Natural killer cell (primary cell): Measurements from ENCODE around the gene OSM. TPM values are rescaled to one million over a fixed set of nuclear protein-coding genes. Genes with fewer than 3 reads are reported as not detected.
A peak's percentile ranks its signal among the peaks of the same experiment; 100 is the strongest.

Experiments
- ATAC-seq, 3 donors: fragments of 150-1000 bp in 2 of 3; fragments of 200-7000 bp in 1 of 3; cut with Tn5 transposase; 1 replicate in 1 of 3; 2 replicates in 2 of 3; pipeline ENCODE4 v1.10.0; 2021; ENCODE audit warnings: mild to moderate bottlenecking in 2 of 3, moderate library complexity in 2 of 3
- DNase-seq, 2 donors: peaks; one replicate each; pipeline versions ENCODE4 v3.0.0 to v3.0.0-alpha.2; 2013 to 2021; ENCODE audit warnings: mixed read lengths in 1 of 2
- H3K27ac ChIP-seq: one replicate; pipeline ENCODE4 v1.5.1; 2013; ENCODE audit warnings: mild to moderate bottlenecking, low read length
- H3K27me3 ChIP-seq: one replicate; pipeline ENCODE4 v1.6.1; 2013; ENCODE audit warnings: low read length; ENCODE audit not compliant: control insufficient read depth, insufficient read depth
- H3K36me3 ChIP-seq: one replicate; pipeline ENCODE4 v1.6.1; 2013; ENCODE audit warnings: low read length; ENCODE audit not compliant: control insufficient read depth, insufficient read depth
- H3K4me1 ChIP-seq: one replicate; pipeline ENCODE4 v1.6.1; 2013; ENCODE audit warnings: low read length; ENCODE audit not compliant: control insufficient read depth, insufficient read depth
- H3K4me3 ChIP-seq: one replicate; pipeline ENCODE4 v1.5.1; 2013; ENCODE audit warnings: low read length
- H3K9me3 ChIP-seq: one replicate; pipeline ENCODE4 v1.6.1; 2013; ENCODE audit warnings: low read length; ENCODE audit not compliant: control insufficient read depth, insufficient read depth
- H3K27ac Mint-ChIP-seq, 2 donors: one replicate each; pipeline ENCODE4 v1.8.0; 2022; ENCODE audit warnings: mild to moderate bottlenecking in 2 of 2, mixed read lengths in 2 of 2, moderate library complexity in 1 of 2
- H3K27me3 Mint-ChIP-seq, 2 donors: one replicate each; pipeline ENCODE4 v1.8.0; 2022; ENCODE audit warnings: low read depth in 2 of 2, mixed read lengths in 2 of 2
- H3K36me3 Mint-ChIP-seq: one replicate; pipeline ENCODE4 v1.8.0; 2022; ENCODE audit warnings: mixed read lengths
- H3K4me1 Mint-ChIP-seq, 2 donors: one replicate each; pipeline ENCODE4 v1.8.0; 2022; ENCODE audit warnings: mixed read lengths in 2 of 2
- H3K4me3 Mint-ChIP-seq: one replicate; pipeline ENCODE4 v1.8.0; 2022; ENCODE audit warnings: mild to moderate bottlenecking, moderate library complexity, mixed read lengths
- H3K9me3 Mint-ChIP-seq, 2 donors: one replicate each; pipeline ENCODE4 v1.8.0; 2022; ENCODE audit warnings: mixed read lengths in 2 of 2
- WGBS: methylation state at CpG from one replicate; pipeline ENCODE4 v1.1.7; 2013; ENCODE audit warnings: missing lambda C conversion rate; ENCODE audit not compliant: insufficient coverage; 5-methylcytosine and 5-hydroxymethylcytosine counted together
- intact Hi-C: fragments of 100-400 bp; cut with micrococcal nuclease; formaldehyde crosslinking; loops from one replicate; pipeline ENCODE4 v1.14.2; 2022
- total RNA-seq, 4 donors: library from RNA; stranded (reverse); fragments of 120-200 nt in 1 of 4; gene quantifications; one replicate each; pipeline versions ENCODE4 v1.2.3 to v1.2.4, GENCODE V29; 2013 to 2022
- TF ChIP-seq, protein P1 (sequence below): fragments of 200-600 bp; IDR thresholded peaks from one replicate; pipeline ENCODE4 v1.8.0; 2022; ENCODE audit warnings: antibody characterized with exemption

The OSM gene
- total RNA-seq, 3 donors from 2014 or later (not counting 1 experiment from before 2014, with no cell fraction given) = 17.4 to 142 (median 18.1) TPM

DNA sequence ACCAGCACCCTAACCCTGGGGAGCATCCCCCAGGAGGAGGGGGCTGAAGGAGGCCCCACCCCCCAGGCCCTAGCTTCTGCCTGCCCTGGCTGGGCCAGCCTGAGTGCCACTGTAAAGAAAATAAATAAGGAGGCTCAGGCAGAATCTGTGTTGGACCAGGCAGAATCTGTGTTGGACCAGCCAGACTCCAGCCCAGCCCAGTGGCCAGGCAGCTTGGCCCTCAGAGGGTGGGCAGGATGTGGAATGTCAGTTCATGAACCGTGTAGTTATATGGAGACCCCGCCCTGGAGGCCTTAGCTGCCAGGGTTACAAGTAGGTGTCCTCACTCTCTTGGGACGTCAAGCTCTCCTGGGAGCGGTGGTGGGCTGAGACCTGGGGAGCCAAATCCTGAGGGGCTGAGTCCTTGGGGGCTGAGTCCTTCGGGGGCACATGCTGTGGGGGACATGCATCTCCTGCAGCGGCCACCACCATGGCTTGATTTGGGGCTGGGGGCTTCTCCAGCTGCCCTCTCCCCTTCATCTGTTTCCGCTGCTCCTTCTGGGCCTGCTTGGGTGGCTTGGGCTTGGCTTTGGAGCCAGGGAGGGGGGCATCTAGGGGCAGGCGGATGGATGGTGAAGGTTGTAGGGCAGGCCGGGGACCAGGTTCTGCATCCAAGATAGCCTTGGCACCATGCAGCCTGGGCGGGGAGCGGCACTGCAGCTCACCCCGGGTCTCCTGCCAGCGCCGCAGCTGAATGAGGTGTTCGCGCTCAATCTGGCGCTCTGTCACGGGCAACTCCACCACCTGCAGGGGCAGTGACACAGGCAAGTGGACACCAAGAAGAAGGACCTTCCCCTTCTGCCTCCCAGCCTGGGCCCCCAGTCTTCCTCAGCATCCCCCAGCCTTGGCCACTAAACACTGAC, 25.7 kb upstream of the OSM start:
- Mint-ChIP-seq H3K36me3 (no peaks in the 10 kb centered on the region), H3K4me1 (peaks cover 19 to 34% of the 10 kb centered on the region in 2 donors), H3K27ac (peak overlapping the region in 1 of 2 donors; percentile 68), H3K27me3 (no peaks in the 10 kb centered on the region), H3K4me3 (no peak overlapping the region), H3K9me3 (no peaks in the 10 kb centered on the region)
- 91% methylated on average over 18 of the region's 18 CpGs for WGBS
- Histone ChIP-seq H3K9me3 (no peaks in the 10 kb centered on the region), H3K4me1 (peaks cover 34% of the 10 kb centered on the region), H3K36me3 (peaks cover 50% of the 10 kb centered on the region), H3K27me3 (no peaks in the 10 kb centered on the region), H3K27ac (no peak overlapping the region), H3K4me3 (no peak overlapping the region)
- TF ChIP-seq, protein P1, sequence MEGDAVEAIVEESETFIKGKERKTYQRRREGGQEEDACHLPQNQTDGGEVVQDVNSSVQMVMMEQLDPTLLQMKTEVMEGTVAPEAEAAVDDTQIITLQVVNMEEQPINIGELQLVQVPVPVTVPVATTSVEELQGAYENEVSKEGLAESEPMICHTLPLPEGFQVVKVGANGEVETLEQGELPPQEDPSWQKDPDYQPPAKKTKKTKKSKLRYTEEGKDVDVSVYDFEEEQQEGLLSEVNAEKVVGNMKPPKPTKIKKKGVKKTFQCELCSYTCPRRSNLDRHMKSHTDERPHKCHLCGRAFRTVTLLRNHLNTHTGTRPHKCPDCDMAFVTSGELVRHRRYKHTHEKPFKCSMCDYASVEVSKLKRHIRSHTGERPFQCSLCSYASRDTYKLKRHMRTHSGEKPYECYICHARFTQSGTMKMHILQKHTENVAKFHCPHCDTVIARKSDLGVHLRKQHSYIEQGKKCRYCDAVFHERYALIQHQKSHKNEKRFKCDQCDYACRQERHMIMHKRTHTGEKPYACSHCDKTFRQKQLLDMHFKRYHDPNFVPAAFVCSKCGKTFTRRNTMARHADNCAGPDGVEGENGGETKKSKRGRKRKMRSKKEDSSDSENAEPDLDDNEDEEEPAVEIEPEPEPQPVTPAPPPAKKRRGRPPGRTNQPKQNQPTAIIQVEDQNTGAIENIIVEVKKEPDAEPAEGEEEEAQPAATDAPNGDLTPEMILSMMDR = no peak
- no peak for ATAC-seq
- no peak for DNase-seq
- intact Hi-C loops = no loop called here

DNA sequence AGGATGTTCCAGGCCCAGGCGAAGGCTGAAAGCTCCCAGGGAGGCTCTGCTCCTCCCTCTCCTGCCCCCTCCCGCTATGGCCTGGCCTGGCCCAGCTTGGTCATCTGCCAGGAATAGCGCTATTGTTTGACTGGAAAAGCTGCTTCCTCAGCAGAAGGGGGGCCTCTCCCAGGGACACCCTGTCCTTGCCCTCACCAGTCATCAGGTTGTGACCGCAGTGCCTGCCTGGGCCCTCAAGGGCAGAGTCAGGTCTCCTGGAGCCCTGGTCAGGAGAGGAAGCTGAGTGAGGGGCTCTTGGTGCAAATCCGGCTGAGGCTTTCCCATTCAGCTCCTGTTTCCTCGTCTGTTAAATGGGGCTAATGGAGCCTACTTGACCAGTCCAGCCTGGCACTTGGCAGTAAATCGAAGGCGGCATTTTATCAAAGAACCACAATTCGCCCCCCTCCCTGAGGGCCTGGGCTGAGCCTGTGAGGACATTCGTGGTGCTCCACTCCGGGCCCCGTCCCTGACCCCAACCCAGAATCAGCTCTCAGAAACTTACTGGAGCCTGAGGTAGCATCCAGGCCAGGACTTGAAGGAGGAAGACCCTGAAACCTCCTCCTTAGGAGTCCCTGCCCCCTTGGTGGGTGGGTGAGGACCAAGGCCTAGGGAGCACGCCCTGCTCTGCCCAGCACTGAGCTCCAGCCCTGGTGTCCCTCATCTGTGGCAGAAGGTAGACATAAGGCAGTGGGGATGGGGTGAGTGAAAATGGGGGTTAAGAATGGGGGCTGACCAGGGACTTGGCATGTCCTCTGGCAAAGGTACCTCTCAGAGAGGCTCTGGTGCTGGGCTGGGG, 24.6 kb upstream of the OSM start:
- ATAC-seq (no peak), DNase-seq (no peak)
- WGBS = 94% methylated on average over 13 of the region's 13 CpGs
- H3K36me3 Mint-ChIP-seq = no peaks in the 10 kb centered on the region
- H3K9me3 ChIP-seq = no peaks in the 10 kb centered on the region
- TF ChIP-seq, protein P1 = no peak
- H3K27me3 ChIP-seq = no peaks in the 10 kb centered on the region
- peaks cover 41% of the 10 kb centered on the region for H3K4me1 ChIP-seq
- H3K9me3 Mint-ChIP-seq = no peaks in the 10 kb centered on the region
- peaks cover 40% of the 10 kb centered on the region for H3K36me3 ChIP-seq
- H3K4me3 ChIP-seq = no peak overlapping the region
- peak overlapping the region; percentile 68 to 86 for H3K27ac Mint-ChIP-seq
- no peak overlapping the region for H3K27ac ChIP-seq
- peaks cover 19 to 39% of the 10 kb centered on the region in 2 donors for H3K4me1 Mint-ChIP-seq
- H3K27me3 Mint-ChIP-seq = no peaks in the 10 kb centered on the region
- intact Hi-C loops = no loop called here
- H3K4me3 Mint-ChIP-seq = no peak overlapping the region

DNA sequence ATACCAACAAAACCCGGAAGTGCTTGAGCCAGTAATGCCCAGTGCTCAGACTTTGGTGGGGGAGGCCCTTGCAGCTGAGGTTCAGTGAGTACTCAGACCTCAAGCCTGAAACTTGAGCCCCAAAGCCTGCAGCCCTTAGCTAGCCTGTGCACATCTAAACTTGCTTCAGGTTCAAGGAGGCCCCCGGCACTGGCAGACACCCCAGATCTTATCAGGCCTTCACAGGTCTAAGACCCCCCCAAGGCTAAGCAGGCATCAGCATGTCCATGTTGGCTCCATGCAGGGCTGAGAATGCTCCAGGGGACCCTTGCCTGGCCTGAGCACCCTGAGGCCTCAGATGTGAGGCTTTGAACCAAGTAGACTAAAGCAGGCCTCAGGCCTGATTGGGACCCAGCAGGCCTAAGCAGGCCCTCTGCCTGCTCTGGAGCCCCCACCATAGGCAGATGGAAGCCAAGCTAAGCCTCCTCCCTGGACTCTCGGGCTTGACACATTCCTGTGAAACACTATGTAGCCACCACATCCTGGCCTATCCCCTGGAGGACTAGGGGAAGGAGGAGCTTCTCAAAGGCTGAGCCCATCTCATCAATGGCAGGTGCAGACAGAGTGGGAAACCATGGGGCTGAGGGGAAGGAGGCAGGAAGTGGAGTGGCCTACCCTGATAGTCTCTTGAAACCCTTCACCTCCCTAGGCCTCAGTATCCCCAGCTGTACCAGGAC, 23.8 kb upstream of the OSM start:
- peaks cover 33% of the 10 kb centered on the region for H3K36me3 ChIP-seq
- intact Hi-C loops = no loop called here
- H3K9me3 ChIP-seq = no peaks in the 10 kb centered on the region
- no peaks in the 10 kb centered on the region for H3K27me3 ChIP-seq
- Mint-ChIP-seq H3K4me3 (peak overlapping the region; percentile 92), H3K9me3 (no peaks in the 10 kb centered on the region), H3K27ac (peak overlapping the region; percentile 86 to 88), H3K36me3 (no peaks in the 10 kb centered on the region), H3K4me1 (peaks cover 19 to 39% of the 10 kb centered on the region in 2 donors), H3K27me3 (no peaks in the 10 kb centered on the region)
- H3K4me3 ChIP-seq = no peak overlapping the region
- 45% methylated on average over 3 of the region's 3 CpGs for WGBS
- ATAC-seq (no peak), DNase-seq (peak in 1 of 2 donors; percentile 40)
- peaks cover 43% of the 10 kb centered on the region for H3K4me1 ChIP-seq
- peak overlapping the region; percentile 66 for H3K27ac ChIP-seq
- TF ChIP-seq, protein P1 = no peak
